CD4-positive, alpha-beta memory T cell (primary cell): ENCODE data around the gene NSUN6. TPM values are rescaled to one million over a fixed set of nuclear protein-coding genes. Genes with fewer than 3 reads are reported as not detected.

ENCODE experiments used
- polyA plus RNA-seq, 2 donors: library from polyadenylated mRNA; unstranded; fragments of 300-500 nt; fragmentation: Illumina TruSeq; gene quantifications; one replicate each; pipeline ENCODE4 v1.2.3, GENCODE V29; 2021
- total RNA-seq, 2 experiments: library from RNA; stranded (reverse); gene quantifications; one replicate each; pipeline ENCODE4 v1.2.3, GENCODE V29; 2021

Gene NSUN6
- total and polyA plus RNA-seq, 4 experiments from 2014 or later, result 5.5 to 43.4 (median 26.1) TPM

Other genes with a start within 250 kb of the NSUN6 start
- gene ARL5B, start 7.8 kb upstream of the NSUN6 start, total RNA-seq, result 10 to 100 TPM; 13.1 to 14.1 TPM
- gene ARL5B, start 7.8 kb upstream of the NSUN6 start, polyA plus RNA-seq, result 1 to 10 TPM; 1.1 to 1.4 TPM